Dedifferentiated amniotic fluid mesenchymal stem cell (primary cell): ENCODE results near the gene EID1.
A peak's percentile ranks its signal among the peaks of the same experiment; 100 is the strongest.
"Not testable (repeated sequence)": the region's sequence is repeated elsewhere in the genome, so short reads cannot be mapped to it uniquely, and the experiment has no call there.

Experiments
- DNase-seq: peaks from one replicate; pipeline ENCODE4 v3.0.0-alpha.2; 2016; ENCODE audit errors: extremely low spot score

EID1 gene

DNA sequence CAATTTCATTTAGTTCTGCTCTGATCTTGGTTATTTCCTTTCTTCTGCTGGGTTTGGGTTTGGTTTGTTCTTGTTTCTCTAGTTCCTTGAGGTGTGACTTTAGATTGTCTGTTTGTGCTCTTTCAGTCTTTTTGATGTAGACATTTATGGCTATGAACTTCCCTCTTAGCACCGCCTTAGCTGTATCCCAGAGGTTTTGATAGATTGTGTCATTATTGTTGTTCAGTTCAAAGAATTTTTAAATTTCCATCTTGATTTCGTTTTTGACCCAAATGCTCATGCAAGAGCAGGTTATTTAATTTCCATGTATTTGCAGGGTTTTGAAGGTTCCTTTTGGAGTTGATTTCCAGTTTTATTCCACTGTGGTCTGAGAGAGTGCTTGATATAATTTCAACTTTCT, 32.6 kb downstream of the EID1 start:
- DNase-seq = not testable (repeated sequence)

DNA sequence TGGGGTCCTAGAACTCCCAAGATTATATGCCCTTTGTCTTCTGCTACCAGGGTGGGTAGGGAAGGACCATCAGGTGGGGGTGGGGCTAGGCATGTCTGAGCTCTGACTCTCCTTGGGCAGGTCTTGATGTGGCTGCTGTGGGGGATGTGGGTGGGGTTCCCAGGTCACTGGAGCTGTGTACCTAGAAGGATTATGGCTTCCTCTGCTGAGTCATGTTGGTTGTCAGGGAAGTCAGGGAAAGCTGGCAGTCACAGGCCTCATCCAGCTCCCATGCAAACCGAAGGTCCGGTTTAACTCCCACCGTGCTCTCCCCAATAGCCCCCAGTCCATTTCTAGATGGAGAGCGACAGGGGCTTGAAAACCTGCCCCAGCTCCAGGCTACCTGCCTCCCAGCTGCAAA, 35.2 kb downstream of the EID1 start:
- no peak for DNase-seq

- DNase-seq = no peak
Measured at GRCh38 chr15:48914717-48915116, 36.8 kb downstream of the EID1 start.

DNA sequence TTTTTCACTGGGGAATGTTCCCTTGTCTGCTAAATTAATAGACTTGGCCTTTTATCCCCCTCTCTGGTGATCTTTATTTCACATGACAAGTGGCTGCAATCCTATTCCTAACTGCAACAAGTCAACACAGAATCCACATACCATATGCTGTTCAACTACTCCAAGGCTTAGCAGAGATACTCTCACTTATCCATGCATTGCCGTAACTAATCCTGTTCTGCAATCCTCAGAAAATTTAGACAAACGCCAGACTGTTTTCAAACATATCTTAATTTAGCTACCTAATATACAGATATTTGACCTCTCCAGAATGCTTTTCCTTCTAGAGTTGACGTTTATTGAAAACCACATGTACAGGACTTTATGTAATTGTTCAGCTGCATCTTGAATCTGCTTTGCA, 37.9 kb downstream of the EID1 start:
- no peak for DNase-seq

- DNase-seq = no peak
Measured at GRCh38 chr15:48916721-48917120, 38.8 kb downstream of the EID1 start.

DNA sequence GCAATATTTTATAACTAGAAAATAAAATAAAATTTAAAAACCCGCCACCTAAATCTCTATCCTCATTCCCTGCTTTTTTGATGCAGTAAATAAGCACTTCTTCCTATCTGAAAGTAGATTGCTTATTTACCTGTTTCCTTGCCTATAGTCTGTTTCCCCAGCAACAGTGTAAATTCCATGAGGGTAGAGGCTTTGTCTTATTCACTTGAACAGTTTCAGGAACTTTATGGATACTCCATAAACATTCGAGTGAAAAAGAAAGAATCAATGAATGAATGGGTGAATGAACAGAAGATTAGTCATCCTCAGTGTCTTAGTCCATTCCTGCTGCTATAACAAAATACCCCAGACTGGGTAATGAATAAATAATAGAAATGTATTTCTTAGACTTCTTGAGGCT, 44.1 kb downstream of the EID1 start:
- DNase-seq = no peak

GRCh38 chr15:48924528-48925393, 46.8 kb downstream of the EID1 start:
- DNase-seq = no peak

- peak; percentile 81 for DNase-seq
Measured at GRCh38 chr15:48925714-48926223, 47.8 kb downstream of the EID1 start.

DNA sequence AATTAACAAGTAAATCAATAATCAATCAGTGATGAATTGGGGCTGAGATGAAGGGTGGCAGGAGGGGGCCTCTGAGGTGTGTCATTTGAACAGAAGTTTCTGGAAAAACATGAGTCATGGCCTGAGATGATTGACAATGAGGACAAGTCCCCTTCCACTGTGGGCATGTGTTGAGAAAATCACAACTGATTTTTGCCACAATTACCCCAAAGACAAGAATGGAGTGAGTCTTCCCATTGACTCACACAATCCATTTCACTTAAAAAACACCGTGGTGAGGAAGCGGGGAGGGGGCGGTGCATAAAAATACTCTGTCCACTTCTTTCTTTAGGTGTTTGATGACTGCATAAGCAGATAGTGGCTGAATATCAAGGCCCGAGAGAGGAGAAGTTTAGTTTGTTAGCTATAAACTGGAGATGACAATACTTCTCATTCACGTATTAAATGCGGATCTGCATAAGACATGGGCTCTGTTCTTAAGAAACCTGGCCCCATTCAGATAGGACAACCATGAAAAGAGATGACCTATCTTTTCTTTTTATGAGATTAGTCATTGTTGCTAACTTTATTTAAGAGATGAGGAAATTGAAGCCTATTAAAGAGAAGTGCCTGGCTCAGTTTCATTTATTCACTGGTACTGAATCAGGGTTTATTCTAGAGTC, 51.1 kb downstream of the EID1 start:
- no peak for DNase-seq

DNA sequence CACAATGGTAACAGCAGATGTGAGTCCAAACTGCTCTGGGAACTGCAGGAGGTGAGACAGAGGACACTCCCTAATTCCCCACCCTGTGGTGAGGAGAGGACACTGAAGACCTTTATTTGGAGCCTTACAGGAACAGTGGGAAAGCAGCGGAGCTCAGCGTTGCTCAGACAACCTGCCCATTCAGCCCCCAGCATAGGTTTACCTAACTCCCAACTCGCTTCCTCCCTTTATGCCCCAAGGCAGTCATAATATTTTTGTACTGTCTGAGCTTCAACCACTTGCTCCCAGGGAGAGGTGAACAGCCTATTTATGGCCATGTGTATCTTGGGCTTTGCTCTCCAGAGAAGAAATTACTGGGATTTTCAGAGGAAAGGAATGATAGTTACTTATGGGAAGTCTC, 51.7 kb downstream of the EID1 start:
- DNase-seq = no peak
